SU-DHL-6 (cell line): Measurements from ENCODE around the gene SULT1C3.

Experiments
- H2AFZ ChIP-seq: fragments of 200-600 bp; sonication (generic); 2 replicates; pipeline ENCODE4 v1.6.1; 2014; ENCODE audit warnings: low read depth, mild to moderate bottlenecking, moderate library complexity, mixed read lengths, antibody characterized with exemption, low read length; ENCODE audit not compliant: severe bottlenecking
- H3F3A ChIP-seq: fragments of 200-600 bp; shearing (Covaris generic); 2 replicates; pipeline ENCODE4 v1.6.0; 2016; ENCODE audit warnings: antibody characterized with exemption, mild to moderate bottlenecking; ENCODE audit not compliant: insufficient read depth
- H3K27ac ChIP-seq: fragments of 200-600 bp; sonication (generic); 2 replicates; pipeline ENCODE4 v1.5.1; 2016; ENCODE audit warnings: low read depth, mild to moderate bottlenecking, low read length, moderate library complexity, mixed read lengths
- H3K27me3 ChIP-seq: fragments of 200-600 bp; sonication (generic), shearing (Covaris generic); 2 replicates; pipeline ENCODE4 v1.6.0; 2014; ENCODE audit warnings: mild to moderate bottlenecking, low read length
- H3K36me3 ChIP-seq: fragments of 200-600 bp; sonication (generic); 2 replicates; pipeline ENCODE4 v1.6.1; 2014; ENCODE audit warnings: mild to moderate bottlenecking, low read length, mixed read lengths
- H3K4me2 ChIP-seq: fragments of 300-600, 200-600 bp; shearing (Covaris generic), sonication (generic); 2 replicates; pipeline ENCODE4 v1.6.0; 2014; ENCODE audit warnings: low read length, low read depth, mild to moderate bottlenecking; ENCODE audit not compliant: poor library complexity, severe bottlenecking
- H3K4me3 ChIP-seq: fragments of 200-600 bp; sonication (generic); 2 replicates; pipeline ENCODE4 v1.5.1; 2014; ENCODE audit warnings: antibody characterized with exemption, low read length, mild to moderate bottlenecking, mixed read lengths; ENCODE audit not compliant: insufficient read depth, poor library complexity, severe bottlenecking
- H3K79me2 ChIP-seq: fragments of 200-600 bp; sonication (generic); 2 replicates; pipeline ENCODE4 v1.6.1; 2014; ENCODE audit warnings: mild to moderate bottlenecking, low read length, moderate library complexity; ENCODE audit not compliant: insufficient read depth
- H3K9ac ChIP-seq: fragments of 200-600 bp; sonication (generic); 2 replicates; pipeline ENCODE4 v1.7.0; 2014; ENCODE audit warnings: mild to moderate bottlenecking, low read length
- H3K9me2 ChIP-seq: fragments of 200-600 bp; sonication (generic); replicated peaks from 2 replicates; pipeline ENCODE4 v1.6.1; 2014; ENCODE audit warnings: low read length; ENCODE audit not compliant: insufficient read depth
- H3K9me3 ChIP-seq: fragments of 200-600 bp; sonication (generic); 2 replicates; pipeline ENCODE4 v1.6.1; 2014; ENCODE audit warnings: low read length, mixed read lengths; ENCODE audit not compliant: insufficient read depth
- H4K20me1 ChIP-seq: fragments of 200-600 bp; sonication (generic); 2 replicates; pipeline ENCODE4 v1.6.1; 2014; ENCODE audit warnings: low read depth, mild to moderate bottlenecking, antibody characterized with exemption, low read length, moderate library complexity, mixed read lengths
- EZH2phosphoT487 ChIP-seq: fragments of 200-600 bp; sonication (generic), shearing (Covaris generic); conservative IDR thresholded peaks from 2 replicates; pipeline ENCODE4 v1.6.1; 2018; ENCODE audit warnings: mild to moderate bottlenecking, antibody characterized with exemption, low read length, moderate library complexity, mixed read lengths
- TF ChIP-seq, protein P1 (sequence below): fragments of 200-600 bp; sonication (generic); IDR thresholded peaks from one replicate; pipeline ENCODE4 v1.5.1; 2017; ENCODE audit warnings: antibody characterized with exemption, mild to moderate bottlenecking, low read length, moderate library complexity; ENCODE audit not compliant: insufficient read depth, poor library complexity, severe bottlenecking

SULT1C3 gene

DNA sequence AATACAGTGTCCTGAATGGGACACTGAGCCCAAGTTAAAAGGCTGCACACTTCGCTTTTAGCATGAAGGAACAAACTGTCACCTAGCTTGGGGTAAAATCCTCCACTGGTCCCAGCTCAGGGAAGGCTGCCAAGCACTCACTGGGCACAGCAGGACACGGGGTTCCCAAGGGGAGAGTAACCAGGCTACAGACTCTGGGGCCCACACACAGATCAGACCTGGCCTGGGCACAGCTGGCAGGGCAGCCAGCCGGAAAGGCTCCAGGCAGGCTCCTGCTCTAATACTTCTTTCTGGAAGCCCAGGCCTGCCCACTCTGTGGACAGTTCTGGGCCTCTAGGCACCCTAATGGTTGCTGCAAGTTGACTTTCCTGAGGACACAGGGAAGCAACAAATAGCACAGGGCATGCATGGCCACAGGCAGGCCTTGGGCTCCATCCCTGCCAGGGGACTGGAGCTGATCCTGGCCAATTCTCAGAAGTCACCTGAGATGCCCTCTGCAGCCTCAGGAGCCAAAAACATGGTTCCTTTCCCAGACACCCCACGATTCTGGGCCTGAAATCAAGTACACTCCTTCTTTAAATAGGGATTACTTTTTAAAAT lies 18.7 kb upstream of the SULT1C3 start:
- no peaks in the 10 kb centered on the region for H3F3A ChIP-seq
- no peaks in the 10 kb centered on the region for H3K9me2 ChIP-seq
- H3K27ac ChIP-seq, result no peak overlapping the region
- no peaks in the 10 kb centered on the region for H3K79me2 ChIP-seq
- TF ChIP-seq, protein P1, sequence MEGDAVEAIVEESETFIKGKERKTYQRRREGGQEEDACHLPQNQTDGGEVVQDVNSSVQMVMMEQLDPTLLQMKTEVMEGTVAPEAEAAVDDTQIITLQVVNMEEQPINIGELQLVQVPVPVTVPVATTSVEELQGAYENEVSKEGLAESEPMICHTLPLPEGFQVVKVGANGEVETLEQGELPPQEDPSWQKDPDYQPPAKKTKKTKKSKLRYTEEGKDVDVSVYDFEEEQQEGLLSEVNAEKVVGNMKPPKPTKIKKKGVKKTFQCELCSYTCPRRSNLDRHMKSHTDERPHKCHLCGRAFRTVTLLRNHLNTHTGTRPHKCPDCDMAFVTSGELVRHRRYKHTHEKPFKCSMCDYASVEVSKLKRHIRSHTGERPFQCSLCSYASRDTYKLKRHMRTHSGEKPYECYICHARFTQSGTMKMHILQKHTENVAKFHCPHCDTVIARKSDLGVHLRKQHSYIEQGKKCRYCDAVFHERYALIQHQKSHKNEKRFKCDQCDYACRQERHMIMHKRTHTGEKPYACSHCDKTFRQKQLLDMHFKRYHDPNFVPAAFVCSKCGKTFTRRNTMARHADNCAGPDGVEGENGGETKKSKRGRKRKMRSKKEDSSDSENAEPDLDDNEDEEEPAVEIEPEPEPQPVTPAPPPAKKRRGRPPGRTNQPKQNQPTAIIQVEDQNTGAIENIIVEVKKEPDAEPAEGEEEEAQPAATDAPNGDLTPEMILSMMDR, result no peak
- TF ChIP-seq EZH2phosphoT487, result no peak
- no peak overlapping the region for H3K9ac ChIP-seq
- no peaks in the 10 kb centered on the region for H3K36me3 ChIP-seq
- no peak overlapping the region for H3K4me2 ChIP-seq
- no peaks in the 10 kb centered on the region for H3K27me3 ChIP-seq
- no peaks in the 10 kb centered on the region for H3K9me3 ChIP-seq
- no peak overlapping the region for H3K4me3 ChIP-seq
- no peak overlapping the region for H2AFZ ChIP-seq
- H4K20me1 ChIP-seq, result no peaks in the 10 kb centered on the region

DNA sequence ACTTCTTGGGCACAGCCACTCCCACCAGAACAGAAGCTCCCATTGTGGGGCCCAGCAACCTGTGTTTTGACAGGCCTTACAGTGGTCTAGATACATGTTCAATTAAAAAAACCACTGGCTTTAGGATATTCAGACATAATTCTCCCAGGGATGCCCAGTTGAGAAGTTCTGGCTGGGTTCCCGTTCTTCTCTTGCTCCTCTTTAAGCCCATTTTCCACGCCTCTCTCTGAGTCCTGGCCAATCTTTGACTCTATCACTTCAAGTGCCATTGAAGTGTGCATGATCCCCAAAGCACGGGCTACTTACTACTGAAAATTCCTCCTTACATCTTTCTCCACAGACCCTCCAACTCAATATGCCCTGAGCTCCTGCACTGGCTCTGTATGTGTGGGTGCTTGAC lies 17.5 kb upstream of the SULT1C3 start:
- H3K79me2 ChIP-seq, result no peaks in the 10 kb centered on the region
- H2AFZ ChIP-seq, result no peak overlapping the region
- TF ChIP-seq EZH2phosphoT487, result no peak
- H3K9me2 ChIP-seq, result no peaks in the 10 kb centered on the region
- no peaks in the 10 kb centered on the region for H4K20me1 ChIP-seq
- no peak overlapping the region for H3K27ac ChIP-seq
- H3K27me3 ChIP-seq, result no peaks in the 10 kb centered on the region
- no peak overlapping the region for H3K4me2 ChIP-seq
- H3F3A ChIP-seq, result no peaks in the 10 kb centered on the region
- H3K4me3 ChIP-seq, result no peak overlapping the region
- no peaks in the 10 kb centered on the region for H3K9me3 ChIP-seq
- H3K9ac ChIP-seq, result no peak overlapping the region
- no peaks in the 10 kb centered on the region for H3K36me3 ChIP-seq

DNA sequence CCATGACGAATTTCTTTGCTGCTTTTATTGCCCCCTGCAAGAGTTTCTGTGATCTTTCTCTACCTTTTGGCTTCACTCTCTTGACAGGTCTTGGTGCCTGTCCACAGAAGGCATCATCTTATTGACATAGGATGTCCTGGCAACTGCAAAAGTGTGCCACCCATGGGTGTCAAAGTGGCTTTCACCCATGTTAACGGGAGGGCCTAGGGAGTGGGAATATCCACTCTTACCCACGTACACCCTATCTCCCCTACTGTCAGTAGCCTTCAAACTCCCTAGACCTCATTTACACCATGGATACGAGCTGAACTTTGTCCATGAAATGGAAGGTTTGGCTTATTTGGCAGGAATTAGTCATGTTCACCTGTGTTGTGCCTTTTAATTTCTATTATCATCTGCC lies 16.2 kb upstream of the SULT1C3 start:
- H4K20me1 ChIP-seq, result no peaks in the 10 kb centered on the region
- no peaks in the 10 kb centered on the region for H3K9me3 ChIP-seq
- H3K36me3 ChIP-seq, result no peaks in the 10 kb centered on the region
- no peak overlapping the region for H3K4me3 ChIP-seq
- H3K79me2 ChIP-seq, result no peaks in the 10 kb centered on the region
- H2AFZ ChIP-seq, result no peak overlapping the region
- H3K4me2 ChIP-seq, result no peak overlapping the region
- H3F3A ChIP-seq, result no peaks in the 10 kb centered on the region
- H3K27ac ChIP-seq, result no peak overlapping the region
- no peak overlapping the region for H3K9ac ChIP-seq
- TF ChIP-seq EZH2phosphoT487, result no peak
- TF ChIP-seq, protein P1, result no peak
- no peaks in the 10 kb centered on the region for H3K27me3 ChIP-seq
- no peaks in the 10 kb centered on the region for H3K9me2 ChIP-seq

DNA sequence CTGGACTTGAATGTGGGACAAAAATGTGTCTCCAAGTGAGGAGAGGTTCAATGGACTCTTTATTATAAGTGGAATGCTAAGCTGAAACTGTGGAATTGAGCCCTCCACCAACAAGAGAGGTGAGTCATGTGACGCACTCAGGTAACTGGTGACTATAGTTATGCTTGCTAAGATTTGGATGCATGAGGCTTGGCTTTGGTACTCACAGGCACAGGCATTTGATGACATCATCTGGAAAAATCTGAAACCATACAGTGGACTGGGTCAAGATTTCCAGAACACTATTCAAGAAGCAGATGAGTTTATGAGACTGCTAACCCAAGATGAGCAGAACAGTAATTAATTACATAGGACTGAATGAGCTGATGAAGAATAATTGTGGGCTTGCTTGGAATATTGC lies 15.7 kb upstream of the SULT1C3 start:
- Histone ChIP-seq H3K79me2 (no peaks in the 10 kb centered on the region), H4K20me1 (no peaks in the 10 kb centered on the region), H3K9me2 (no peaks in the 10 kb centered on the region), H3K27me3 (no peaks in the 10 kb centered on the region), H3K4me2 (no peak overlapping the region), H2AFZ (no peak overlapping the region), H3K9ac (no peak overlapping the region), H3K36me3 (no peaks in the 10 kb centered on the region), H3F3A (no peaks in the 10 kb centered on the region), H3K9me3 (no peaks in the 10 kb centered on the region), H3K4me3 (no peak overlapping the region), H3K27ac (no peak overlapping the region)
- TF ChIP-seq, protein P1, result no peak
- no peak for TF ChIP-seq EZH2phosphoT487
